Activated naive CD8-positive, alpha-beta T cell treated with anti-CD3 and anti-CD28 coated beads for 36 hours (primary cell): ENCODE data around the gene KCNMA1. TPM values are rescaled to one million over a fixed set of nuclear protein-coding genes. Genes with fewer than 3 reads are reported as not detected.

Source experiments
- DNase-seq: peaks from one replicate; pipeline ENCODE4 v3.0.0; 2021
- H3K27ac Mint-ChIP-seq: one replicate; pipeline ENCODE4 v1.8.0; 2022; ENCODE audit warnings: mild to moderate bottlenecking, moderate library complexity, mixed read lengths
- H3K27me3 Mint-ChIP-seq: one replicate; pipeline ENCODE4 v1.8.0; 2022; ENCODE audit warnings: mild to moderate bottlenecking, mixed read lengths
- H3K36me3 Mint-ChIP-seq: one replicate; pipeline ENCODE4 v1.8.0; 2021; ENCODE audit warnings: mild to moderate bottlenecking, mixed read lengths
- H3K4me1 Mint-ChIP-seq: one replicate; pipeline ENCODE4 v1.8.0; 2021; ENCODE audit warnings: mixed read lengths
- H3K4me3 Mint-ChIP-seq: one replicate; pipeline ENCODE4 v1.8.0; 2022; ENCODE audit warnings: mild to moderate bottlenecking, moderate library complexity, mixed read lengths
- H3K9me3 Mint-ChIP-seq: one replicate; pipeline ENCODE4 v1.8.0; 2022; ENCODE audit warnings: mixed read lengths
- total RNA-seq, 2 experiments: library from RNA; stranded (reverse); gene quantifications; one replicate each; pipeline ENCODE4 v1.2.3, GENCODE V29; 2021

The KCNMA1 gene
- total RNA-seq, 2 experiments from 2014 or later: not detected

DNA sequence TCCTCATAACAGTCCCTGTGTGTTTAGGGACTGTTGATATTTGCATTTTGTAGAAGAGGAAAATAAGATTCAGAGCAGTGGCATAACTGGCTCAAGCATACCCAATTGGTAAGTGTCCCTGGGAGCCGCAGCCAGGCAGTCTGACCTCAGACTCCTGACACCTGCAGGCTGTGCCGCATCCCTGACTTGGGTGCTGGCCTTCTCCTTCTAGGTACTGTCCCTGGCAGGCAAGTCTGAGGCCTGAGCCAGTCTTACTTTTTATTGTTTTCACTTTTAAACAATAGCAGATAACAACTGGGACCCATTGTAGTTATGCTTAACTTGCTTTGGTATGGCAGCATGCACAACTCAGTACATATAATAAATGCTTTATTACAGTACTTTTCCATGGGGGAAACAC is 717.0 kb downstream of the KCNMA1 start:
- Mint-ChIP-seq H3K9me3 (no peaks in the 10 kb centered on the region), H3K27ac (no peak overlapping the region), H3K27me3 (no peaks in the 10 kb centered on the region), H3K36me3 (no peaks in the 10 kb centered on the region), H3K4me3 (no peak overlapping the region), H3K4me1 (no peaks in the 10 kb centered on the region)
- DNase-seq: no peak

DNA sequence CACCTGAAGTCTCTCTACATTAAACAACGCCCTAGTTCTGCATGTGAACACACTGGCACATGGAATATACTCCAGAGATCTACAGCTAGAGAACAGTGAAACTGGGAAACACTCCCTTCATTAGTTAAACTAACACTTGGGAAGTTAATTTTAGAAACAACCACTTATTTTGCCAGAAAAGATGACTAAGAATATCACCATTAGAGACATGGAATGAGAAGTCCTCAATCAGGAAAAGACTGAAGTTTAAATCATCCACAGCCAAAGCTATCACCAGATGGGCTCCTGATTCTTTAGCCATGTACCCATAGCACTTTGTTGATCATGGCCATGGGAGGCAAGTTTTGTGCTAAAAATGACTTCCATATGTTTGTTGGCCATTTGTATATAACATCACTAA is 719.5 kb downstream of the KCNMA1 start:
- no peaks in the 10 kb centered on the region for H3K9me3 Mint-ChIP-seq
- no peaks in the 10 kb centered on the region for H3K4me1 Mint-ChIP-seq
- no peak for DNase-seq
- H3K4me3 Mint-ChIP-seq: no peak overlapping the region
- H3K27me3 Mint-ChIP-seq: peaks cover 6% of the 10 kb centered on the region
- H3K36me3 Mint-ChIP-seq: no peaks in the 10 kb centered on the region
- H3K27ac Mint-ChIP-seq: no peak overlapping the region

DNA sequence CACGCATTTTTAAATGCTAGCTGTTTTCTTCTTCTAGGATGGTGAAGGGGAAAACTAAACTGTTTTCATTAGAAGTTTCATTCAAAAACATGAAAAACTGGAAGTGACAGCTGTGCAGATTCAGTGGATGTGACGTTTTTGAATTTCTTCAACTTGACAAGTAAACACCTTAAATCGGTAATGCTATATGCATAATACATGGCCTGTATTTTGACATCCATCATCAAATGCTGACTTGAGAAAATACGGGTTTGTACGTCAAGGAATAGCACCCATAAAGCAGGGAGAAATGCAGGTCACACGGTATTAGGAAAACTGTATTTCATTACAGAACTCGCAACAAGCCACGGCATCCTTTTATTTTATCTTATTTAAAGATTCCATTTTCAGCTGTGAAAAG is 720.5 kb downstream of the KCNMA1 start:
- no peak overlapping the region for H3K27ac Mint-ChIP-seq
- H3K4me3 Mint-ChIP-seq: no peak overlapping the region
- no peak for DNase-seq
- no peaks in the 10 kb centered on the region for H3K9me3 Mint-ChIP-seq
- no peaks in the 10 kb centered on the region for H3K36me3 Mint-ChIP-seq
- no peaks in the 10 kb centered on the region for H3K4me1 Mint-ChIP-seq
- H3K27me3 Mint-ChIP-seq: peaks cover 10% of the 10 kb centered on the region

DNA sequence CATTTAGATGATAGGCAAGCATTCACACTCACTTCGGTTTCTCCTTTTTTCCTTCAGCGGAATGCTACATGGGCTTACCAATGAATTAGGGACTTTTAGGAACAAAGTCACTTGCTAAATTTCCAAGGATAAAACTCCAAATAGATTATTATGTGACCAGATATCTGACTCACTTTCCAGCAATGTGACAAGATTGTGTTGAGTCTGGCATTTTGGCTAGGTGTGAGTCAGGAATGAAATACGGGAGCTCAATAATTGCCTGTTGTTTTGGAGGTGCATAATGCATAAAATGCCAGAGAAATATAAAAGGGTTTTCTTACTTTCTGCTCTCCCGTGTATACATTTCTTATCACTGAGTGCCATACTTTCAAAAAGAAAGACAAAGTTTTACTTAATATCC is 721.1 kb downstream of the KCNMA1 start:
- H3K4me1 Mint-ChIP-seq: no peaks in the 10 kb centered on the region
- no peaks in the 10 kb centered on the region for H3K9me3 Mint-ChIP-seq
- H3K27me3 Mint-ChIP-seq: peaks cover 10% of the 10 kb centered on the region
- no peak overlapping the region for H3K27ac Mint-ChIP-seq
- H3K4me3 Mint-ChIP-seq: no peak overlapping the region
- no peaks in the 10 kb centered on the region for H3K36me3 Mint-ChIP-seq
- no peak for DNase-seq

DNA sequence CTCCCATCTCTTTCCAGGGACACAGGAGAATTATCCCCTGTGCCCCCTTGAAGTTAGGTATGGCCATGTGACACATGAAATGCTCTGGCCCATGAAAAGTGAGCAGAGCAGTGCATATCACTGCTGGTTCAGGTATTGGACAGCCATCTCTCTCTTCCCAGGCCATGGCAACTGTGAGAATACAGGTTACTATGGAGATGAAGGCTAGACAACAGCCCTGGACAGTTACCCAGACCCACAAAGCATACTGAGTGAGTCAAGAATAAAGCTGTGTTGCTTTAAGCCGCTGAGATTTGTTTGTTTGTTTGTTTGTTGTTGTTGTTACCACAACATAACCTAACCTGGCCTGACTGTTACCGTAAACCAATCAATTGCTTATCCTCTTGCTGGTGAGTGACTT is 722.3 kb downstream of the KCNMA1 start:
- Mint-ChIP-seq H3K36me3 (no peaks in the 10 kb centered on the region), H3K27ac (no peak overlapping the region), H3K9me3 (no peaks in the 10 kb centered on the region), H3K4me1 (no peaks in the 10 kb centered on the region), H3K4me3 (no peak overlapping the region), H3K27me3 (peaks cover 10% of the 10 kb centered on the region)
- DNase-seq: no peak

DNA sequence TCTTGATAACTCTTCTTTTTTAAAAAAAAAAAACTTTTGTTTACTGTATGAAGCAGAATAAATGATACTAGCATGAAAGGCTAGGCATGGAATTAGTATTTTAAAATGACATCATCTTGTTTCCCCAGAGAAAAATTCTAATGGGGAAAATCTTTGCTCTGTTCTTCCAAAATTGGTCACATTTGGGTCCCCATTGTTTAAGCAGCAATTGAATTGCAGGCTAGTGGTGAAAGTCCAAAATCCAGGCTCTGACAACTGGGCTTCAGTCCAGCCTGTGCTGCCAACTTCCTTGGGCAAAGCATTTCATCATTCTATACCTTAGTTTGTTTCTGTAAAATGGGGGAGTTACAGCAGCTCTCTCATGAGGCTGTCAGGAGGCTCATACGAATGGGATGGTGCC is 726.4 kb downstream of the KCNMA1 start:
- Mint-ChIP-seq H3K4me3 (no peak overlapping the region), H3K27me3 (peaks cover 10% of the 10 kb centered on the region), H3K27ac (no peak overlapping the region), H3K4me1 (no peaks in the 10 kb centered on the region), H3K36me3 (no peaks in the 10 kb centered on the region), H3K9me3 (no peaks in the 10 kb centered on the region)
- no peak for DNase-seq

DNA sequence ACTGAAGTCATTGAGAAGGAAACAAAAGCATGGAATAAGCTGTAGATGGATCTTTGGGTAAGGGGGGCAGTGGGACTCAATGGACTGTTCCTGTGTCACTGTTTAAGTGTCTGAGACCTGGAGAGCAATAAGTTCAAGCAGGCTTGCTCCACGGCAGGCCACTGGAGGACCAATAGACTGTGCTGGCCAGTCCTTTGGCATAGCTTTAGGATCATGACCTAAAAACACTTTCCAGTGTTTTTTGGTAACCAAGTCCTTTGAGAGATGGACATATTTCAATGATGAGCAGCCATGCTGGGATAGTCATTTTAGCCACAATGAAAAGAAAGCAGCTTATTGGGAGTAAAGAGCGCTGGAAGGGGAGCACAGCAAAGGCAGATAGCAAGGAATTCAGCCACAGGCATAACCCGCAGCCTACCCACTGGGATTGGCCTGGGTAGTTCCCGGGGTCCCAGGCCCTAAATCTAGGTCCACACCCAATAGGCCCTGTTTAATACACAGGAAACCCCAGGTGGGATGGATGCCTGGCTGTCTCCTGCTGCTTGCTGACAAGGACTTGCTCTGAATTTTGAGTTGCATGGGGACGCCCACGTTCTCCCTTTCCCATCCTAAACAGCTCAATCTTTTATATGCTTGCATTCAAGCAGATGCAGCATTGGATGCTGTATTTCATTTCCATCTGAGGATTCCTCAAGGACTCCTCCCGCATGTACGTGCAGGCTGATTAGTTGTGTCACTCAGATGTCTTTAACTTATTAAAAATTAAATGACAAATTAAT is 727.2 kb downstream of the KCNMA1 start:
- H3K4me3 Mint-ChIP-seq: no peak overlapping the region
- H3K27me3 Mint-ChIP-seq: peaks cover 10% of the 10 kb centered on the region
- no peaks in the 10 kb centered on the region for H3K9me3 Mint-ChIP-seq
- no peaks in the 10 kb centered on the region for H3K36me3 Mint-ChIP-seq
- no peak overlapping the region for H3K27ac Mint-ChIP-seq
- no peaks in the 10 kb centered on the region for H3K4me1 Mint-ChIP-seq
- no peak for DNase-seq

DNA sequence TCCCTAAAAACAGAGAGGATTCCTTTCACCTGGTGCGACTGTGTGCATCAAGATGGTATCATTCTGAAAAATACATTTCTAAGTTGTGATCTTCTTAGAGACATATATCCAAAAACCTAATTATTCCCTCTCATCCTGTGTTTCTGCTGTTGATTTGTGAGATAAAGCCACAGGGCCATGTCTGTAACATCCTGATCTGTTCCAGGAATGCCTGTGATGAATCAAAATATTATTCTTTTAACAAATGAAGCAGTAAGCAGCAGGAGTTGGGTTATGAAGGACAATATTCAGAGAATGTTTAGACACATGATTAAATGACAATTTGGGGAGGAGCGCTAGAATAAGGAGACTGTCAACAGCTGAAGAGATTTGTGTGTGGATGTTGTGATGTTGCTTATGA is 731.4 kb downstream of the KCNMA1 start:
- Mint-ChIP-seq H3K27me3 (no peaks in the 10 kb centered on the region), H3K27ac (no peak overlapping the region), H3K9me3 (no peaks in the 10 kb centered on the region), H3K4me1 (no peaks in the 10 kb centered on the region), H3K36me3 (no peaks in the 10 kb centered on the region), H3K4me3 (no peak overlapping the region)
- no peak for DNase-seq

DNA sequence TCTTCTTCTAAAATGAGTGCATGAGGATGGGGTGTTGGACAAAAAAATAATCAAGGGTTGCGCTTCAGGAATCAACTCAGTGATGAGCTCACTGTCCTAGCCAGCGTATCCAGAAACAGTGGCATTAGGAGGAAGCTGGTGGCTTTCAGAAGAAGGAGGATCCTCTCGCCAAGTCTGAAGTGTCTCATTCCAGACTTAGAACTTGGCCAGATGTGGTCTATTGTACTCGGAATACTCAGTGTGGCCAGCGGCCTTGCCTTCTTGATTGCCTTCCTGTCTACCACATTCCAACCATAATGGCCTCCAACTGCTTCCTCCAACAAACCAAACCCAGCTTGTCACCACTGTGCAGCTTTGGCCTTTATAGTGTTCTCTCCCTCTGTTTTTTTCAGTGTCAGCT is 732.4 kb downstream of the KCNMA1 start:
- no peaks in the 10 kb centered on the region for H3K36me3 Mint-ChIP-seq
- DNase-seq: no peak
- no peaks in the 10 kb centered on the region for H3K4me1 Mint-ChIP-seq
- no peak overlapping the region for H3K4me3 Mint-ChIP-seq
- no peaks in the 10 kb centered on the region for H3K9me3 Mint-ChIP-seq
- H3K27me3 Mint-ChIP-seq: no peaks in the 10 kb centered on the region
- no peak overlapping the region for H3K27ac Mint-ChIP-seq

DNA sequence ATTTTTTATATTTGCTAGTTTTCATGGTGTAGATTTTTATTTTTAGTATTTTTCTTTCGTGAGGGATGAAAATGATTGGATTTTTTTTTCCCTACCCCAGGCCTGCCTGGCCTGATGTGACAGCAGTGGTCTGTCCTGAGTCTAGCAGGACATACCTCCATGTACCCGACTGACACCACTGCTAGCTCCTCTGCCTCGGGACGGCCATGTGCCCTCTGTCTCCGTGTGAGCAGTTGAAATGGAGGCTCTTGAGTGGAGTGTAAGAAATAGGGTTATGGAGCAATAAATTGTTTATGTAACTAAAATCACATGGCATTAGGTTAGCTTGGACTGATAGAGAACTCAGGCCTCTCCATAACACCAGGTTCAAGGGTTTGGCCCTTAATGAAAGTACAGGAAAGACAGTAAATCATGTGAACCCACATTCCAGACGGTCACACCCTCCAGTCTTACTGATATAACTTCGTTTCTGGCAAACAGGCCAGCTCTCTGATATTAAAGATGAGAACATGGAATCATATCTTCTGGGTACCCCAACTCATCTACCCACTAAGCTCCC is 734.1 kb downstream of the KCNMA1 start:
- DNase-seq: no peak
- Mint-ChIP-seq H3K36me3 (no peaks in the 10 kb centered on the region), H3K9me3 (no peaks in the 10 kb centered on the region), H3K27ac (no peak overlapping the region), H3K4me3 (no peak overlapping the region), H3K27me3 (no peaks in the 10 kb centered on the region), H3K4me1 (no peaks in the 10 kb centered on the region)

DNA sequence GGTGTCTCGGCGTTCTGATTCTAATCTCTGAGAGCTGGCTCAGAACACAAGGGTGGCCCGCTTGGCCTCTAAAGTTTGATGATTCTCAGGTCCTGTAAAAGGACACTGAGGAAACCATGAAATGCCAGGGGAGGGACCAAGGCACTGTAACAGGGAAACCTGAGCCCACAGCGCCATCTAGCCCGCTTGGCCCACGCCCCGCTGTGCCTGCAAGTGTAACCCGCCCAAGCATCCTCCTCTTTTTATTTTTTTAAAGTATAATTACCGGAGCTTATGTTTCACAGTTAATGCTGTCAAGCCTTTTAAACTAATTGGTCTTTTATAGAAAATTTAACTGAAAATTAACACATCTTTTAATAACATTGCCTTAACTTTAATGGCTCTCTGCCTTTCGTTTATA is 734.7 kb downstream of the KCNMA1 start:
- H3K4me3 Mint-ChIP-seq: no peak overlapping the region
- no peaks in the 10 kb centered on the region for H3K4me1 Mint-ChIP-seq
- H3K36me3 Mint-ChIP-seq: no peaks in the 10 kb centered on the region
- no peaks in the 10 kb centered on the region for H3K9me3 Mint-ChIP-seq
- no peak for DNase-seq
- no peaks in the 10 kb centered on the region for H3K27me3 Mint-ChIP-seq
- no peak overlapping the region for H3K27ac Mint-ChIP-seq

DNA sequence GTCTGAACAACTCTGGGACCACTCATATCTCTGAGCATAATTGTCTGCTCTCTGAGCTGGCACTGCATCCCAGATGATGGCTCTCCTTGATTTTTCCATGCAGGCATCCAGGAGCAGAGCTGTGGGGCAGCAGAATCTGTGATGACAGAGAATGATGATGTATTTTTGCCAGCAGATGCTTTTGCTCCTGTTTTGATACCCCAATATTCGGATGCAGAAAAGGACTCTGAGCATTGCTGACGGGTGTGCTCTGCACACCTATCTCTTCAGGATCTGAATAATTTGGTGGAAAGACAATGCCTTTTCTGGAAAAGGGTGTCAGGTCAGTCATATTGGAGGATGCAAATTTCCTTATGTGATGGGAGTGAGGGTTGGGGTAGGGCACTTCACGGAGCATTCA is 735.9 kb downstream of the KCNMA1 start:
- Mint-ChIP-seq H3K27ac (no peak overlapping the region), H3K9me3 (no peaks in the 10 kb centered on the region)

DNA sequence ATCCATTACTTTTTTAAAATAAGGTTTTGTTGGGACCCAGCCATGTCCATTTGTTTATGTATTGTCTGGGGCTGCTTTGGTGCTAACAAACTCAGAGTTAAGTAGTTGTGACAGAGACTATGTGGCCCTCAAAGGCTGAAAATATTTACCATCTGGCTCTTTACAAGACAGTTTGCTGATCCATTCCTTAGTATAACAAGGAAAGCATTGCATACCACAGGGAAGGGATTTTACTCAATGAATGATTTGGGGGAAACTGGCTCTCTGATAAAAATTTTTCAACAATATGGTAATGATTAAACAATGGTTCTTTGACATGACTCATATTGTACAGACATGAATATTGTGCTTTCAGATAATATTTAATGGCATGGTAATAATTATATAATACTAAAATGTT is 738.1 kb downstream of the KCNMA1 start:
- no peak overlapping the region for H3K4me3 Mint-ChIP-seq
- peaks cover 4% of the 10 kb centered on the region for H3K9me3 Mint-ChIP-seq
- no peaks in the 10 kb centered on the region for H3K4me1 Mint-ChIP-seq
- H3K36me3 Mint-ChIP-seq: no peaks in the 10 kb centered on the region
- H3K27ac Mint-ChIP-seq: no peak overlapping the region
- H3K27me3 Mint-ChIP-seq: peaks cover 4% of the 10 kb centered on the region
- no peak for DNase-seq

More for the DNA sequence above, 735.9 kb downstream of the KCNMA1 start:
- no peaks in the 10 kb centered on the region for H3K27me3 Mint-ChIP-seq
- no peaks in the 10 kb centered on the region for H3K36me3 Mint-ChIP-seq
- H3K4me1 Mint-ChIP-seq: no peaks in the 10 kb centered on the region
- H3K4me3 Mint-ChIP-seq: no peak overlapping the region
- no peak for DNase-seq

DNA sequence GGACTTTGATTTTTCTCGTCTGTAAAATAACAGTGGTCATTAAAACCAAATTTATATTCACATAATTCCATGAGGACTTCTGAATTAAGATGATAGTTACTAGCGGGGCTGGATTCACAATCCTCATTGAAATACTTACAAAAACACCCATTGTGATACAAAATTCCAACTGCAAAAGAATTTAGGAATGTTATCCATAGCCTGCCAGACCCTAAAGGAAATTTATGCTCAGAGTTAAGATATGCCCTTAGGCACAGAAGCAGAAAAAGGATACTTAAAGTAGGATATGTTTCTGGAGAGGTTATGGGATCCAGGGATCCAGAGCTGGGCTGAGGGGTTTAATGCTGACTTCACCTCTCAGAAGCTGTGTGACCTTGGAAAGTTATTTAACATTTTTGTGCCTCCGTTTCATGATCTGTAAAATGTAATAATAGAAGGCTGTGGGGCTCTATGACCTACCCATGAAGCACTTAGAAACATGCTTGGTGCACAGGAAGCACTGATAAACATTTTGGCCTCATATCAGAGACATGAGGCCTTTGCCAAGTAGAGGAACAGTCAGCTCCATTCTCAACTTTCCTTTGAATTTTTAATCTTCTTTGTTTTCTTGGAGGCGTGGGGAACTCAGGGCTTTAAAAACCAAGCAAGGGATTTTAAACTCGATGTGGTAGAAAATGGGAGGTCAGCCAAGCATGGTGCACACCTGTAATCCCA is 744.7 kb downstream of the KCNMA1 start:
- no peaks in the 10 kb centered on the region for H3K4me1 Mint-ChIP-seq
- peaks cover 4% of the 10 kb centered on the region for H3K27me3 Mint-ChIP-seq
- no peaks in the 10 kb centered on the region for H3K36me3 Mint-ChIP-seq
- peaks cover 4% of the 10 kb centered on the region for H3K9me3 Mint-ChIP-seq
- no peak for DNase-seq
- no peak overlapping the region for H3K27ac Mint-ChIP-seq
- no peak overlapping the region for H3K4me3 Mint-ChIP-seq

DNA sequence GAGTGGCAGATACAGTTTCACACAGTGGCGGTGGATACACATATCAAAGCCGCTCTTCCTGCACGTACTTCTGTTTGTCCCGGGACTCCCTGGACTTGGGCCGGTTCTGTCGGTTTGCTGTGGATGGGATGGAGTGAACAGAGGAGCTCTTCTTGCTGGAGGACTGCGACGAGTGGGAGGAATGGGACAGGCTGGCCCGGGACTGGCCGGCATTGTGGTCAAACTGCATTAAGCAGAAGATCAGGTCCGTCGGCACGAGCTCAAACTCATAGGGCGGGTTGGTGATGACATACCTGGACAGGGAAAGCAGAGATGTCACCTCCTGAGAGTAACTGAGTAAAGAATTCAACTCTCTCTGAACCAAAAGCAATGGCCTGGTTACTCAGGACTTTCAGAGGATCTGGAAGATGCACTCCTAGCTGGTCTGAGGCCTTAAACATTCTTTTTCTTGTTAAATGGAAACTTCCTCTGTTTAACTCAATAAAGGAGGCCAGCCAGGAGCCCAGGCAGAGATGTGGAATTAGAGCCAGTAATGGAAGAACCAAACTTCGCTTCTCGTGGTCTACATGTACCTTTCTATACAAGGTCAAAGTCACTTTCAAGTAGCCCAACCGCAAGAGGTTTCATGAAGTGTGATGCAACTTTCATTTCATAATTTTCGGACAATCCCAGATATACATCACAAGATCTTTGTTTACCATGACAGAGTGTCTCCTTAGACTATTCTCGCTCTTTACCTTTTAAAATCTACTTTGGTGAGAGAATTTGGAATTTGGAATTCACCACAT is 750.2 kb downstream of the KCNMA1 start:
- no peaks in the 10 kb centered on the region for H3K9me3 Mint-ChIP-seq
- H3K27ac Mint-ChIP-seq: no peak overlapping the region
- H3K4me3 Mint-ChIP-seq: no peak overlapping the region
- H3K36me3 Mint-ChIP-seq: no peaks in the 10 kb centered on the region
- H3K4me1 Mint-ChIP-seq: no peaks in the 10 kb centered on the region
- no peak for DNase-seq
- peaks cover 11% of the 10 kb centered on the region for H3K27me3 Mint-ChIP-seq
